GM19452 (cell line): ENCODE results near the gene PPME1.

ENCODE experiments used
- ATAC-seq: cut with Tn5 transposase; IDR thresholded peaks from one replicate; pipeline ENCODE4 v1.9.1; 2021; ENCODE audit not compliant: unreplicated experiment

The PPME1 gene

GRCh38 chr11:74159642-74160041 is 11.4 kb upstream of the PPME1 start:
- no peak for ATAC-seq

GRCh38 chr11:74162681-74163467 is 8.2 kb upstream of the PPME1 start:
- no peak for ATAC-seq

DNA sequence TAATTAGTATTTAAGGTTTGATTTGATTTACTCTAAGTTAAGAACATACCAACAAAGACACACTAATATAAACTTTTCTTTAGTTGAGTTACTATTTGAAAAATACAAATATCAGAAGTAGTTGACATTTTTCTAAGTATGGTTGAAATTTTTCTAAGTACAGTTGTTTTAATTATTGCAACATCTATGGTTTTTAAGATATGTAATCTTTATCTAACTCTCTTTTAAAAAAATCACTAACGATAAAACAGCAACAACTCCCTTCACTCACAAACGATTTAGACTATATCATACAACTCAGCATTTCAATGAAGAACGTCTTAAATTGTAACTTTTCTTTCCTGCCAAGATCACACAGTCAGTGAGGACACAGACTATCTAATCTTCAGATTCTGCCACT is 2.3 kb upstream of the PPME1 start:
- no peak for ATAC-seq

DNA sequence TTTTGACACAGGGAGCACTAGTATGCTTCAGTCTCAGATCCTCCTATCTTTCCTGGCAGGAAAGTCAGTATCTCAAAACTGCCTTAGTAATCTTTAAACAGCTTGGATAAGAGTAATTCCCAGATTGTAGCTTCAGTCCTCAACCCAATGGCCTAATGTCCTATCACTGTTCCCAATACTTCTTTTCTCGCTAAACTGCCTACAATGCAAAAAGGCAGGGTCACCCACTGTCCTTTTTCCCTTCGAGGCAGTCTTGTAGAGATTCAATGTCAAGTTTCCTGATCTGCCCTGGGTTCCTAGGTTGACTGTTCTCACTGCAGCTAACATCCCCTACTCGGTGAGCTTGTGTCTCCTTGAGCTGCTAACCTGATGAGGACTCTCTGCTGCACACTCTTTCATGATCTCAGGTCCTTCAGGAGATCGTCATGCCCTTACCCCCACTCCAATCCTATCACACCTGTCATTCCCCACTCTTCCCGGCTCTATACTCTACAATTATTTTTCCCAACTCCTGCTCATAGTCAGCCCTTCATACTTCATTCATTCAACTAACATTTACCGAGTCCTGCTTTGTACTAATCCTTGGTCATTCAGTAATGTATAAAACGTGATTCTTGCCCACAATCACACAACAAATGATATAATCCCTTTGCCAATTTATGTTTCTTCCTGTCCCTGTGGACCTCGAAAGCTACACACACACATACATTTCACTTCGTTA is 1.2 kb upstream of the PPME1 start:
- no peak for ATAC-seq

GRCh38 chr11:74171630-74171968 is 510 bp downstream of the PPME1 start:
- no peak for ATAC-seq

GRCh38 chr11:74171997-74172396 is 908 bp downstream of the PPME1 start:
- no peak for ATAC-seq

DNA sequence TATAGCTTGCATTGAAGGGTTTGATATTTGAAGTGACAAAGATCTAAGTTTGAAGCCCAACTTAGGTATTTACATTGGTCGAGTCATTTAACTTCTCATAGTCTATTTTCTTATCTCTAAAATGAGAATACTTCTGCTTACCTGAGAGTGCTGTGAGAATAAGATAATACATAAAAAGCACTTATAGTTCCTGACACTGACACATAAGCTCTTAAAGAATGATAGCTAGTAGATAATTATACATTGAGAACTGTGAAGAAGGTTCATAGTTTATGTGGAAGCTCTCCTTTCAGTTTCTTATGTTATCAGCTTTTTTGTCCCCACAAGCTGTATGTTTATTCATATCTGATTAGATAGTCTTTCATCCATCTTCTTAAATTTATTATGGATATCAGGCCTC is 4.8 kb downstream of the PPME1 start:
- no peak for ATAC-seq

DNA sequence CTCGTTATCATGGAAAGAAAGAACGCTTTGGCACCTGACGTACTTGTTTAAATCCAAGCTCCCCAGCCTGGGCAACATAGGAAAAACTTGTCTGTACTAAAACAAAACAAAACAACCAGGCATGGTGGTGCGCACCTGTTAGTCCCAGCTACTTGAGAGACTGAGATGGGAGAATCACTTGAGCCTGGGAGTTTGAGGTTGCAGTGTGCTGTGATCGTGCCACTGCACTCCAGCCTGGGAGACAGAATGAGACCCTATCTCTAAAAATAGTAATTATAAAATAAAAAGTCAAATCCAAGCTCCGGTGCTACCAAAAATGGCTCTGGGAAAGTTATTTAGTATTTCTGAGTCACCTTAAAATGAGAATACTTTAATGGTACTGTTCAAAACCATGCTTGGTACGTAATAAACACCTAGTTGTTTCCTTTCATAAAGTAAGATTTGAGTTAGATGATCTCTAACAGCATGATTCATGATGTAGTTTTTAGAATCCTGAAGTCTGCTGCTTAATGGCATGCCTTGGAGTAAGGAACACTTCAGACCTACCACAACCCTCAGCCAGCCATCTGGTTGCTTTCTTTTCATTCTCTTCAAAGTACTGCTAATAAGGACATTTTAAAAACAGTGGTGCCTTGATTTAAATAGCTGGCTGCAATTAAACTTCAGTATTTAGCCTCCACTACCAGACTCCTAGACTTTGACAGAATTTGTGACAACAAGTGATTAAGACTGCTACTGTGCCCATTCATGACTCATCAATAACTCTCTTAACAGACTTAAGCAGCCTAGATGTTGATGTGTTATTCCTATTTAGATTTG is 8.4 kb downstream of the PPME1 start:
- ATAC-seq, result no peak

DNA sequence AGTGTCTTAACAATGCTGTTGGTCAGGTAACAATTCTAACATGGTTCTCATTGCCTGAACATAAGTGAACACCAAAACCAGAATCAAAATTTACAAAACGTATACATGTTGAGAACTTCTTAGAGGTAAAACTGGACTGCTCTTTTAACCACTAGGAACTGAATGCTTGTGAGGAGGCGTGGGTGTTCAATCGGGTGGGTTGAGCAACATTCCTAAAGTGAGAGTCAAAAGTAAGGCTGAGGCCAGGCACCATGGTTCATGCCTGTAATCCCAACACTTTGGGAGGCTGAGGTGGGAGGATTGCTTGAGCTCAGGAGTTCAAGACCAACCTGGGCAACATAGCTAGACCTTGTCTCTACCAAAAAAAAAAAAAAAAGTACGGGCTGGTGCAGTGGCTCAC is 11.5 kb downstream of the PPME1 start:
- no peak for ATAC-seq

- no peak for ATAC-seq
These were observed 14.2 kb downstream of the PPME1 start for GRCh38 chr11:74185285-74185684.

- ATAC-seq, result no peak
These were observed 14.6 kb downstream of the PPME1 start for GRCh38 chr11:74185695-74186094.

DNA sequence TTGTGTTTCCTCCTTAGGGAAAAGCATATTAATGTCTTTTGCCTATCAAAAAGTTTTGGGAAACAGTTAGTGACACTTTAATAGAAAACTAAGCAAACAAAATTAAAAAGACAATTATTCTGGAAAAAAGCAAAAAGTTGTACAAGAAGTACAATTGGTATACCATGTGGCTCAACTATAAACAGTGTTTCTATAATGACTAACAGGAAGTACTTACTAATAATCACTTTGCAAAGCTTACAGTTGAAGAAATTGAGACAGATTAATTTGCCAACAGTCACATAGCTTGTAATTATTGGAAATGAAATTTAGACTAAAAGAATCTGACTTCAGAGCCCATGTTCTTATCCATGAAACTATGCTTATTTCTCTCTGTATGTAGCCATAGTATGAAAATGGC is 24.7 kb downstream of the PPME1 start:
- no peak for ATAC-seq

DNA sequence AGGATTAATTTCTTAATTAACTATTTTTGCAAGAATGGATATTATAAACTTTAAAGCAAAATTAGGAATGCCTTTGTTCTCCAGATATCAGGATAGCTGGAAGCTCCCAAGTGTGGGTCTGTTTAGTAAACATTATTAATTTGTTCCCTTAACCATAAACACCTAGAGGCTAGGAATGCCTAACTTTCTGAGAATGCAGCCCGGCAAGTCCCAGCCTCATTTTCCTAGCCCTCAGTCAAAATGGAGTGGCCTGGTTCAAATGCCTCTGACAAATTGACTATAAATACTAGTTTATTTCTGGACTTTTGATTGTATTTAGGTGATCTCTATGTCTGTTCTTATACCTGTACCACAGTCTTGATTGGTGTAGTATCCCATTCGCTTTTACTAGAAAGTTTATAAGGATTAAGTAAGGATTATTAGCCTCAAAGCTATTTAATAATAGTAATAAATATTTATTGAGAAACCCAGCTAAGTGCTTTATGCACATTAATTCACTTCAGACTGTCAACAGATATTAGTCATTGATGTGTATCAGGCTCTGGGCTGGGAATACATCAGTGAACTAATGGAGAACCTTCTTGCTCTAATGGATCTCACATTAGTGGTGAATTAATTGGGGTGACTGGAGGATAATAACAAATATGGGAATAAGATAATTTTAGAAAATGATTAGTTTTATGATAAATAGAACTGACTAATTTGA is 25.8 kb downstream of the PPME1 start:
- no peak for ATAC-seq

GRCh38 chr11:74203966-74204365 is 32.9 kb downstream of the PPME1 start:
- ATAC-seq, result no peak

GRCh38 chr11:74204701-74205100 is 33.6 kb downstream of the PPME1 start:
- no peak for ATAC-seq

- ATAC-seq, result no peak
These were observed 34.1 kb downstream of the PPME1 start for GRCh38 chr11:74205181-74205580.

- no peak for ATAC-seq
These were observed 35.7 kb downstream of the PPME1 start for GRCh38 chr11:74206746-74207145.

- ATAC-seq, result no peak
These were observed 37.4 kb downstream of the PPME1 start for GRCh38 chr11:74208507-74208906.

GRCh38 chr11:74212533-74212932 is 41.4 kb downstream of the PPME1 start:
- no peak for ATAC-seq

GRCh38 chr11:74220376-74220775 is 49.3 kb downstream of the PPME1 start:
- ATAC-seq, result no peak

DNA sequence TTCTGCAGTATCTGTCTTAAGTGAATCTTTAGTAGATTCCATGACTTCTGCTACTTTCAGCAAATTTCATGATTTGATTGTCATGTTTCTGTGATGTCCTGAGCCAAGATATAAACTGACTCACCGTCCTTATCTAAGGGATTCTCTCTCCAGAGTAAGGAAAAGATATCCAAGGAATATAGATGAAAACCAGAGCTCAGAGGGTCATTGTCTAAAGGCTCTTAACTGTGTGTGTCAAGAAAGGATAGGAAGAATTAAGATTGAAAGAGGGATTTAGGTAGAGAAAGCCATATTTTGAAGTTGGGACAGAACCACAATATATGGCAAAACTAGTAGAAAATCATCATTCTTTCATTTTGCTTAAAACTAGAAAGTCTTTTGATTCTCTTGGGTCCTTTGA is 50.7 kb downstream of the PPME1 start:
- no peak for ATAC-seq
